HG02642 (cell line): ENCODE measurements around the gene ATP8B3.
"Not testable (repeated sequence)": the region's sequence is repeated elsewhere in the genome, so short reads cannot be mapped to it uniquely, and the experiment has no call there.

Experiments
- ATAC-seq: cut with Tn5 transposase; IDR thresholded peaks from one replicate; pipeline ENCODE4 v1.9.1; 2021; ENCODE audit warnings: mild to moderate bottlenecking; ENCODE audit not compliant: unreplicated experiment, poor library complexity

ATP8B3 gene

GRCh38 chr19:1804858-1805257 is 7.2 kb downstream of the ATP8B3 start:
- ATAC-seq = no peak

GRCh38 chr19:1799695-1800342 is 12.3 kb downstream of the ATP8B3 start:
- ATAC-seq = no peak

GRCh38 chr19:1797313-1797712 is 14.8 kb downstream of the ATP8B3 start:
- ATAC-seq = not testable (repeated sequence)

- ATAC-seq = no peak
These were observed 15.5 kb downstream of the ATP8B3 start for GRCh38 chr19:1796395-1797142.

- ATAC-seq = no peak
These were observed 17.5 kb downstream of the ATP8B3 start for GRCh38 chr19:1794424-1795172.

- no peak for ATAC-seq
These were observed 20.2 kb downstream of the ATP8B3 start for GRCh38 chr19:1791879-1792278.

- ATAC-seq = no peak
These were observed 21.9 kb downstream of the ATP8B3 start for GRCh38 chr19:1790054-1790792.

GRCh38 chr19:1789261-1790041 is 22.6 kb downstream of the ATP8B3 start:
- ATAC-seq = no peak

GRCh38 chr19:1787116-1787515 is 25.0 kb downstream of the ATP8B3 start:
- no peak for ATAC-seq

GRCh38 chr19:1786668-1787067 is 25.4 kb downstream of the ATP8B3 start:
- no peak for ATAC-seq

- no peak for ATAC-seq
These were observed 26.8 kb downstream of the ATP8B3 start for GRCh38 chr19:1785310-1785709.

GRCh38 chr19:1783874-1784273 is 28.2 kb downstream of the ATP8B3 start:
- ATAC-seq = no peak

- no peak for ATAC-seq
These were observed 28.7 kb downstream of the ATP8B3 start for GRCh38 chr19:1783354-1783753.

- no peak for ATAC-seq
These were observed 29.6 kb downstream of the ATP8B3 start for GRCh38 chr19:1782521-1782920.

- no peak for ATAC-seq
These were observed 31.7 kb downstream of the ATP8B3 start for GRCh38 chr19:1780272-1780958.

GRCh38 chr19:1779574-1779973 is 32.5 kb downstream of the ATP8B3 start:
- ATAC-seq = no peak

- no peak for ATAC-seq
These were observed 34.9 kb downstream of the ATP8B3 start for GRCh38 chr19:1777149-1777548.

- ATAC-seq = no peak
These were observed 35.4 kb downstream of the ATP8B3 start for GRCh38 chr19:1776606-1777147.
